Large intestine (tissue), 3 donors: ENCODE results near the gene IRAK2. TPM values are rescaled to one million over a fixed set of nuclear protein-coding genes. Genes with fewer than 3 reads are reported as not detected.
"Not testable (repeated sequence)": the region's sequence is repeated elsewhere in the genome, so short reads cannot be mapped to it uniquely, and the experiment has no call there.

Experiments used
- DNase-seq, 2 donors: peaks; one replicate each; pipeline versions ENCODE4 v3.0.0 to v3.0.0-alpha.2; 2013
- H3K27ac ChIP-seq: one replicate; pipeline ENCODE4 v1.5.1; 2013; ENCODE audit warnings: low read length
- H3K27me3 ChIP-seq: 2 replicates; pipeline ENCODE4 v1.6.1; 2013; ENCODE audit warnings: low read length; ENCODE audit not compliant: control insufficient read depth, insufficient read depth
- H3K36me3 ChIP-seq: 2 replicates; pipeline ENCODE4 v1.6.1; 2013; ENCODE audit warnings: low read length; ENCODE audit not compliant: control insufficient read depth, insufficient read depth
- H3K4me1 ChIP-seq: one replicate; pipeline ENCODE4 v1.6.1; 2013; ENCODE audit warnings: low read length; ENCODE audit not compliant: control insufficient read depth, insufficient read depth
- H3K4me3 ChIP-seq: one replicate; pipeline ENCODE4 v1.5.1; 2013; ENCODE audit warnings: low read length
- H3K9me3 ChIP-seq: one replicate; pipeline ENCODE4 v1.6.1; 2013; ENCODE audit warnings: mild to moderate bottlenecking, low read depth, low read length, moderate library complexity; ENCODE audit not compliant: control insufficient read depth
- WGBS: methylation state at CpG from one replicate; pipeline ENCODE4 v1.1.5; 2013; ENCODE audit warnings: low lambda C conversion rate; ENCODE audit not compliant: insufficient coverage; 5-methylcytosine and 5-hydroxymethylcytosine counted together
- polyA plus RNA-seq: library from polyadenylated mRNA; unstranded; fragments of 120-200 nt; gene quantifications from one replicate; pipeline ENCODE4 v1.2.1, GENCODE V29; 2013

The IRAK2 gene
- polyA plus RNA-seq, 1 donor: 2.2 TPM

DNA sequence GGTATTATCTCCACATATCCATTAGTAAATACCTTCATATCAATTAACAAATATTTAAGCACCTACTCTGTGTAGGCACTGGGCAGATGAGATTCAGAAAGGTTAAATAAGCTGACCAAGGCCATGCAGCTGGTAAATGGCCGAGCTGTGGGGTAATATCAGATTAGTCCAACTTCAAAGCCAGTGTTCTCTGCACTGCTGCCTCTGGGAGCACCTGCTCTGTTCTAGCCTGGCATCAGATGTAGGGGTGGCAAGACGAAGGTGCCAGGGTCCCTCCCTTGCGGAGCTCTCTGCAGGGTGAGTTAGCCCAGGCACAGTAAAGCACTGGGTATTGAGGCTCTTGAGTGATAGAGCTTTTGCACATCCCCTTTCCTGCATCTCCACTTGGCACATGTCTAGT, 89.0 kb downstream of the IRAK2 start:
- Histone ChIP-seq H3K9me3 (no peaks in the 10 kb centered on the region), H3K27me3 (no peaks in the 10 kb centered on the region), H3K36me3 (peaks cover 37% of the 10 kb centered on the region), H3K4me3 (no peak overlapping the region), H3K4me1 (peaks cover 6% of the 10 kb centered on the region), H3K27ac (no peak overlapping the region)
- DNase-seq: no peak
- WGBS: no CpG with 5 or more reads among the region's 3 CpGs

DNA sequence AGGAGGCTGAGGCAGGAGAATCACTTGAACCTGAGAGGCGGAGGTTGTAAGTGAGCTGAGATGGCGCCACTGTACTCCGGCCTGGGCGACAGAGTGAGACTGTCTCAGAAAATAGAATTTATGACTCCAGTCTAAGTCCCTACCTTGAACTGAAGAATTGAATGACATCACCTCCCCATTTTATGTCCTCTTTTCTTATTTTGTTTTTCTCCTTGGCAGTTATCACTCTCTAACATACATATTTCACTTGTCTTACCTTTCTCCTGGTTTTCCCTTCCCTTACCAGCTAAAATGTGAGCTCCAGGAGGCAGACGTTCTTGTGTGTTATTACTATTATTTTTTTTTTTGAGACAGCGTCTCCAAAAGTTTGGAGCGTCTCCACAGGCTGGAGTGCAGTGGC, 91.1 kb downstream of the IRAK2 start:
- Histone ChIP-seq H3K4me1 (peaks cover 3% of the 10 kb centered on the region), H3K27ac (no peak overlapping the region), H3K27me3 (no peaks in the 10 kb centered on the region), H3K36me3 (peaks cover 55% of the 10 kb centered on the region), H3K9me3 (no peaks in the 10 kb centered on the region), H3K4me3 (no peak overlapping the region)
- WGBS: 100% methylated on average over 2 of the region's 7 CpGs
- no peak for DNase-seq

DNA sequence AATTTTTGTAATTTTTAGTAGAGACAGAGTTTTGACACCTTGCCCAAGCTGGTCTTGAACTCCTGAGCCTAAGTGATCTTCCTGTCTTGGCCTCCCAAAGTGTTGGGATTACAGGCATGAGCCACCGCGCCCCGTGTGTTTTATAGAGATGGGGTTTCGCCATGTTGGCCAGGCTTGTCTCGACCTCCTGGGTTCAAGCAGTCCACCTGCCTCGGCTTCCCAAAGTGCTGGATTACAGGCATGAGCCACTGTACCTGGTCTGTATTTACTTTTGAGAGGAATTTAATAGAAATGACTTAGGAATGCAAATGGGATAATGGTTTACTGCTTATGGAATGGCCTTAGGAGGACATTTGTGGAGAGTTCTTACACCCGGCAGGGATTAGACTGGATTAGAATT, 94.3 kb downstream of the IRAK2 start:
- Histone ChIP-seq H3K27me3 (no peaks in the 10 kb centered on the region), H3K4me3 (no peak overlapping the region), H3K9me3 (no peaks in the 10 kb centered on the region), H3K4me1 (peaks cover 2% of the 10 kb centered on the region), H3K36me3 (peaks cover 52% of the 10 kb centered on the region), H3K27ac (no peak overlapping the region)
- DNase-seq: no peak
- no CpG with 5 or more reads among the region's 7 CpGs for WGBS

DNA sequence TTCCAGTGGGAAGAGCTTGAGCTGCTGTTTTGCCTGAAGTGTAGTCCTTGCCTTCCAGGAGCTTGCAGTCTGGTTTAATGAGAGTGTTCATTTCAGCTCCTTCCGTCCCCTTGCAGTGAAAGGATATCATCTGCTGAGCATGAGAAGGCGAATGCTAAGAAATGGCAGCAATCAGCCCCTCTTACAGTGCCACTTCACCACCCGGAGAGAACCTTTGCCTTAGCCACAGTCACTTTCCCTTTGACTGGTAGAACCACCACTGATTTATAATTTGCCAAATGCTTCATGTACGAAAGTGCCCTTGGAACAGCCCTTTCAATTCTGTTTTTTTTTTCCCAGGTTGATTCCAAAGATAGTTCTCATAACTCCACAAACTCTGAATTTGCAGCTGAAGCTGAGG, 95.1 kb downstream of the IRAK2 start:
- H3K36me3 ChIP-seq: peaks cover 48% of the 10 kb centered on the region
- 63% methylated on average over 1 of the region's 4 CpGs for WGBS
- DNase-seq: no peak
- H3K27me3 ChIP-seq: no peaks in the 10 kb centered on the region
- no peaks in the 10 kb centered on the region for H3K9me3 ChIP-seq
- peaks cover 3% of the 10 kb centered on the region for H3K4me1 ChIP-seq
- no peak overlapping the region for H3K27ac ChIP-seq
- H3K4me3 ChIP-seq: no peak overlapping the region

DNA sequence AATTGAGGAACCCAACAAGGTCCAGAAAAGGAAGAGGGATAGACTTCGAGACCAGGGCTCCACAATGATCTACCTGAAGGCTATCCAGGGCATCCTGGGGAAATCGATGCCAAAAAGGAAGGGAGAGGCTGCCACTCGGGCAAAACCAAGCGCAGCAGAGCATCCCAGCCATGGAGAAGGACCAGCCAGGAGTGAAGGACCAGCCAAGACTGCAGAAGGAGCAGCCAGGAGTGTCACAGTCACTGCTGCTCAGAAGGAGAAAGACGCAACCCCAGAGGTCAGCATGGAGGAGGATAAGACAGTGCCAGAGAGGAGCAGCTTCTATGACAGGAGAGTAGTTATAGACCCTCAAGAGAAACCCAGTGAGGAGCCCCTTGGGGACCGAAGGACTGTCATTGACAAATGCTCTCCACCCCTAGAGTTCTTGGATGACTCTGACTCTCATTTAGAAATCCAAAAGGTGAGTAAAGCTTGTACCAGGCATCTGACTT, 95.5 kb downstream of the IRAK2 start:
- WGBS: no CpG with 5 or more reads among the region's 6 CpGs
- Histone ChIP-seq H3K4me1 (peaks cover 3% of the 10 kb centered on the region), H3K9me3 (no peaks in the 10 kb centered on the region), H3K4me3 (no peak overlapping the region), H3K36me3 (peaks cover 45% of the 10 kb centered on the region), H3K27me3 (no peaks in the 10 kb centered on the region), H3K27ac (no peak overlapping the region)
- DNase-seq: no peak

DNA sequence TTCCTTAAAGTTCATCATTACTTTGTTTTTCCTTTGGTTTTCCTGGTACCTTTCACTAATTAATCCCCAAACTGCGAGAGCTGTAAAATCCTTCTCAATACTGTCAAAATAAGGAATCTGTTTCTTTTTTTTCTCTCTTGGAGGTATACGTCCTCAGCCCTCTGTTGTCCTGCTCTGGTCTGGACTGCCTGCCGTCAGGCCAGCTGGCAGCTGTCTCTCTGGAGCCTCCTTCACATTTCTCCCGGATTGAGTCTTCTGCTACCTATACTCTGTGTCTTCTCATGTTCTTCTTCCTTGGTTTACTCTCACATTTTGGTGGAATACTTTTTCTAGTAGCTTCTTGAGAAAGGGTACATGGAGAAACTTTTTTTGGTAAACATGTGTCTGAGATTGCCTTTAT, 97.3 kb downstream of the IRAK2 start:
- peaks cover 44% of the 10 kb centered on the region for H3K36me3 ChIP-seq
- H3K9me3 ChIP-seq: no peaks in the 10 kb centered on the region
- H3K27ac ChIP-seq: no peak overlapping the region
- H3K4me1 ChIP-seq: peaks cover 3% of the 10 kb centered on the region
- no peaks in the 10 kb centered on the region for H3K27me3 ChIP-seq
- H3K4me3 ChIP-seq: no peak overlapping the region
- DNase-seq: no peak
- WGBS: 81% methylated on average over 4 of the region's 4 CpGs

DNA sequence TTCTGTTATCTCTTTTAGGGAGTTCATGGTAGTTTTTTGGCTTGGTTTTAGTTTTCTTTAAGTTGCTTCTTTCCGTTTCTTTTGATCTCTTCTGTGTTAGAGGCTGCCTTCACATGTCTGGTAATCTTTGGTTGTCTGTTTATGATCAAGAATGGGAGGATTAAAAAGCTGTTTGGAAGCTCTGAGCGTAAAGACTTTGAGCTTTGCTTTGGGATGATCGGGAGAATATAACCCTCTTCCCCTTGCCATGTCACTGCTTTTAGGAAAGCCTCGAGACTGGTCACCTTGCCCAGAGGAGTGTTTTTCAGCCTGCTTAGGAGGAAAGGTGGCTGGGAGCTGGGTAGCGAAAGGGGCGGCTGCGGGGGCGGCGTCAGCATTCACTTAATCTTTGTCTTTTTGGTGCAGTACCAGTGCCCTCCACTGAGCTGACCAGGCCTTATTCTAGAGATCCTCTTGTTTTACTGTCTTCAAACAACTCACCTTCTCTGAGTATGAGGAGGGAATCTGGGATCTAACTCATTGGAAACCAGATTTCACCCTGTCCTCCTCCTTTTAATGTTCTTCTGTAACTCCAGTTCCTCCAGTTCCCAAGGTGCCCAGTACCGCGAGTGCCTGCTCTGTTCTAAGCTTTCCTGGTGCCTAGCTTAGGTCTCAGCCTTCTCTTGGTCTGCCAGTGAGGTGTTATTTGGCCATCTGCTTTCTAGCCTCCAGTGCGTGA, 99.1 kb downstream of the IRAK2 start:
- no peaks in the 10 kb centered on the region for H3K27me3 ChIP-seq
- WGBS: 60% methylated on average over 3 of the region's 12 CpGs
- peaks cover 46% of the 10 kb centered on the region for H3K36me3 ChIP-seq
- H3K4me1 ChIP-seq: peaks cover 3% of the 10 kb centered on the region
- DNase-seq: peak in 1 of 2 donors; percentile 39
- no peak overlapping the region for H3K4me3 ChIP-seq
- no peaks in the 10 kb centered on the region for H3K9me3 ChIP-seq
- no peak overlapping the region for H3K27ac ChIP-seq

DNA sequence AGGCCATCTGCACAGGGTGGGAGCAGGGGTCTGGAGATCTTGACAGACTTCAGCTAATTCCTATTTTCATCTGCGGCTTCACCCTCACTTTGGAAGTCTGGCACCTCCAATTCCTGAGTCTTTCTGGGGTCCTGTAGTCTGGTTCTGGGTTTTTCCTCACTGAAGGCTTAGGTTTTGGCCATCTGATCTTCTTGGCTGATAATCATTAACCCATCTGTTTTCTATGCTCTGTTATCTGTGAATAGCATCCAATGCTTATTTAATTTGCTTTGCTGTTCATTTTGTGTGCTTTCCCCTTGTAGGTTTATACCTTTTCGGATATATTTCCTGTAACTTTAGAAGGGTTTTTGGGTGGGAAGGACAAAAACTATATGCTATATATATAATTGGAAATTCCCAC, 101.1 kb downstream of the IRAK2 start:
- Histone ChIP-seq H3K27me3 (no peaks in the 10 kb centered on the region), H3K4me3 (no peak overlapping the region), H3K27ac (no peak overlapping the region), H3K9me3 (no peaks in the 10 kb centered on the region), H3K4me1 (peaks cover 3% of the 10 kb centered on the region), H3K36me3 (peaks cover 47% of the 10 kb centered on the region)
- no peak for DNase-seq
- no CpG with 5 or more reads among the region's 2 CpGs for WGBS

DNA sequence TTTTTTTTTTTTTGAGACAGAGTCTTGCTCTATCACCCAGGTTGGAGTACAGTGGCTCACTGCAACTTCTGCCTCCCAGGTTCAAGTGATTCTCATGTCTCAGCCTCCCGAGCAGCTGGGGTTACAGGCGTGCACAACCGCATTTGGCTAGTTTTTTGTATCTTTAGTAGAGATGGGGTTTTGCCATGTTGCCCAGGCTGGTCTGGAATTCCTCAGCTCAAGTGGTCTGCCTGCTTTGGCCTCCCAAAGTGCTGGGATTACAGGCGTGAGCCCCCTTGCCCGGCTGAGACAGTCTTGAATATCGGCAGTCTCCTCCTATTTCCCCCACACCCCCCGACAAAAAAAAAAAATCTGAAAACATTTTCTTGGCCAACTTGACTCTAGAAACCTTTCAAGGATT, 102.2 kb downstream of the IRAK2 start:
- WGBS: no CpG with 5 or more reads among the region's 7 CpGs
- not testable (repeated sequence) for H3K9me3 ChIP-seq, DNase-seq, H3K4me1 ChIP-seq, H3K4me3 ChIP-seq, H3K27ac ChIP-seq, H3K27me3 ChIP-seq
- H3K36me3 ChIP-seq: peaks cover 53% of the 10 kb centered on the region

DNA sequence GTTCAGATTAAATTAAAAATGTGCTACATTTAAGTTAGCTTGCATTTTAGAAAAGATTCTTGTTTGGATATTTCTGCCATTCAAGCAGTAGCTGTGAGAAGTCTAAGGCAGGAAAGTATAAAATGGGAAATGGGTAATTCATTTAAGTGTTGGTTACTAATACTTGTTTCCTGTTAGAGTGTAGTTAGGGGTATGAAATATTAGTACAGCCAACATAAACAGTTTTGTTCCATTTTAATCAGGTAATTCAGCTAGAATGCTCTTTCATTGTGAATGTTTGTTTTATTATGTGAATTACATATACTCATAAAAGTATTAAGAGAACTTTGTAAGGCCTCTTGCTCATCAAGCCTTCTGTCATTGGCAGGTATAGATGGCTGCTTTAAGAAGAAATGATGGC, 103.4 kb downstream of the IRAK2 start:
- no peak for DNase-seq
- peaks cover 52% of the 10 kb centered on the region for H3K36me3 ChIP-seq
- H3K4me1 ChIP-seq: peaks cover 3% of the 10 kb centered on the region

DNA sequence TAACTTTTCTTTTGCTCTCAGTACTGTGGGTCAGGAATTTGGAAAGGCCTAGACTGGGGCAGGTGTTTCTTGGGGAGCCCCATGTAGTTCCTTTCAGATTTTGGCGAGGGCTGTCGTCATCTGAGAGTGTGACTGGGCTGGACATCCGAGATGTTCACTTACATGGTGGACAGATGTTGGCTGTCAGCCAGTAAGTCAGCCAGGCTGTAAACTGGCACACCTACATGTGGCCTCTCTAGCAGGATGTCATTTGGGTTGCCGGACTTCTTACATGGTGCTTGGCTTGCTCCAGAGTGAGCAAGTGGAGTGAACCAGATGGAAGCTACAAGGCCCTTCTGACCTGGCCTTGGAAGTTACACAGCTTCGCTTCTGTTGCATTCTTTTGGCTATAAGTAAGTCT, 104.2 kb downstream of the IRAK2 start:
- Histone ChIP-seq H3K36me3 (peaks cover 53% of the 10 kb centered on the region), H3K9me3 (no peaks in the 10 kb centered on the region), H3K27me3 (no peaks in the 10 kb centered on the region), H3K4me3 (no peak overlapping the region), H3K4me1 (peaks cover 2% of the 10 kb centered on the region), H3K27ac (no peak overlapping the region)
- no peak for DNase-seq
- WGBS: no CpG with 5 or more reads among the region's 5 CpGs

More for the DNA sequence above, 103.4 kb downstream of the IRAK2 start:
- no peak overlapping the region for H3K27ac ChIP-seq
- no peaks in the 10 kb centered on the region for H3K9me3 ChIP-seq
- H3K4me3 ChIP-seq: no peak overlapping the region
- no peaks in the 10 kb centered on the region for H3K27me3 ChIP-seq
